AG08396 (cell line): ENCODE measurements around the gene RORC.

Source experiments
- DNase-seq: peaks from one replicate; pipeline ENCODE4 v3.0.0; 2012; ENCODE audit warnings: low spot score, mixed read lengths

Gene RORC

GRCh38 chr1:151825751-151826660 lies 5.6 kb downstream of the RORC start:
- no peak for DNase-seq

- no peak for DNase-seq
Observed at GRCh38 chr1:151825204-151825603, 6.4 kb downstream of the RORC start.

DNA sequence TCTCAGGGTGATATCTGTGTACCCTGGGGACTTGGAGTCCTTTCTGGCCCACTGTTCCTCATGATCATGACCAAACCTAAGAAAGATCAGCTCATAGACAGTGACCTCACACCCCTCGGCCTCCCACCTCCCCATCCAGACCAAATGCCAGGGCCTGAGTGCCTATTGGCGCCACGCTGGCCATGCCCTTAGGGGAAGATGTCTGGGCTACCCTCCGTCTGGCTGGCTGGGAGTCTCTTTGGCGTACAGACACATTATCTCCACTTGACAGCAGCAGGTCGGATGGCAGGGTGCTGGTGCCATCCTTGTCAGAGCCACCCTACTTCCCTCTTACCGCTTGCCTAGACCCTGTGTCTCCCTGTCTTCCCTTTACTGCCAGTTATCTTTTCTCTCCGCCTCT lies 8.4 kb downstream of the RORC start:
- no peak for DNase-seq

DNA sequence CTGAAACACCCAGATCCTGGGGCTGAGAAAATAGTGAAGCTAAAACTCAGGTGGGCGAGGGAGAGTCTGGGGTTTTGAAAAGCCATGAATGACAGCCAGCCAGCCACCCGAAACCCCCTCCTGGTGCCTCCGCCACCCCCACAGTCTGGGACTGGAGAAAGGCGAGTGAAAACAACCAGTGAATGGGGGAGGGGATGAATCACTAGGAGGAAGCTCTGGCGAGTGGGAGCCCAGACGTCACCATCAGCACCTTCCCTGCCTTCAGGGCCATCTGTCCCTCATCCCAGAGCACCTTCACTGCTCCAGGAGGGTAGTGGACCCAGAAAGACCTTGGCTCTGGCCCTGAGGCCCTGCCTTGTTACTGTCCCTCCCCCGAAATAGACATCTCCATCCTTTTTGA lies 9.2 kb downstream of the RORC start:
- DNase-seq, result no peak

- DNase-seq, result no peak
Observed at GRCh38 chr1:151820940-151821339, 10.7 kb downstream of the RORC start.

DNA sequence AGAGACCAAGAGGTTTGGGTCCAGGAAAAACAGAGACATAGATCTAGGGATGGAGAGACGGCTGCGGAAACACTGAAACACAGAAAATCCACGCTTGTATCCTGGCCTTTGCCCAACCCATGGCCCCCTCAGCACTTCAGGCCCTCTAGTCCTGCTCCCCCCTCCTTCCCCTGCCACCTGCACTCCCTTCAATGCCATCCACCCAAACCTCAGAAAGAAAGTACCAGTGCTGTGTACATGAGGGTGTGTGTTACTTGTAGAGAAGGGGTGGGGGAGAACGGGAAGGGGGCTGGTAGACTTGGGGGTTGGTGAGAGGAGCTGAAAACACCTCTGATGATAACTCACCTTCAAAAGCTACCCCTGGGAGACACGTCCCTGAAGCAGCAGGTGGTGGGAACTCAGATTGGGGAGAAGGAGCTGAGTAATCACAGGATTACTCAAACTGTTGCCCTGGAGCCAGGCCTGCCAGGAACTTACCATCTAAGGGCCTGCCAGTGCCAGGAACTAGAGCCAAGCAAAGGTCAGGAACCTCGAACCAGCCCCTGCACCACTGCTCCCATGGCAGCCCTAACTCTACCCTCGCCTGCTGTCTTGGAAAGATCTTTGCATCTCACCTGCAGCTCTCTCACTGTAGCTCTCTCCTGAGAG lies 11.5 kb downstream of the RORC start:
- DNase-seq, result no peak

- DNase-seq, result no peak
Observed at GRCh38 chr1:151819227-151819835, 12.3 kb downstream of the RORC start.

GRCh38 chr1:151817353-151817730 lies 14.3 kb downstream of the RORC start:
- DNase-seq, result no peak

GRCh38 chr1:151816548-151817352 lies 14.9 kb downstream of the RORC start:
- no peak for DNase-seq

DNA sequence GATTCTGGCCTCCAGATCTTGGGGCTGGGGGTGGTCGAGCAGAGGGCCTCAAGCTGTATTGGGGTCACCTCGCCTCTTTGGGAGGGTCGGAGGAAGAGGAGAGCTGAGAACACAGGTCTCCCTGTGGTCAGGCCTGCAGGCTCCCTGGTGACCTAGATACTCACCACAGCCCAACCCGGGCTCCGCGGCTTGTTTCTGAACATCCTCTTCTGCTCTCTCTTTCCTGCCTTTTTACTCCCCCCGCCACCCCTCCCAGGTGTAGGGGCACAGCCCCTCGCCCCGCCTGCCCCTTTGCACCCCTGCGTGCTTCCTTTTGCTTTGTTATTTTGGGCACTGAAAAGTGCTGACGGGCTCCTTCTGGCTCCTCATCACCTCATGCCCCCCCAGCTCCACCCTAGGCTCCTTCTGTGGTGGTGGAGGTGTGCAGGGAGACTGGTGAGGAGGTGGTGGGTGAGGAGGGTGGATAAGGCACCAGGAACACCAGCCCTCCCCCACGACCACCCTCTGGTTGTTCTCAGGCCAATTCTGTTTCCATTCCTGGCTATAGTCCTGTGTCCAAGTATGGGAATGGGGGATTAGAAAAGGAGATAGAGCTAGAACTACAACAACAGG lies 15.8 kb downstream of the RORC start:
- DNase-seq, result no peak

GRCh38 chr1:151814971-151815545 lies 16.5 kb downstream of the RORC start:
- DNase-seq, result no peak

DNA sequence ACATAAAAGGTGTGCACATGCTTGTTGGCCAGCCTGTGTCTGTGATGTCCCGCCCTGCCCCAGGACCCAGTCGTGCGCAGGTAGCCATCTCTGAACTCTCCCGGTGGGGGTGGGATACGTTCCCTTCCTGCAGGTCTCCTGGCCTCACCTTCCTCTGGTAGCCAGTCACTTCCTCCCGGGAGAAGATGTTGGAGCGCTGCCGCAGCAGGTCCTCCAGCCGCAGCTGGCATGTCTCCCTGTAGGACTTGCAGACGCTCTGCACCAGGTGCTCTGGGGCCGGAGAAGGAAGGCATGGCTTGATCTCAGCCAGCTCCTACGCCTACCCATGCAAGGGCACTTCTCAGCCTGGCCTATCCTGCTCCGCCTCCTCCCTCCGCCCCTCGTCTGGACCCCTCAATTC lies 17.2 kb downstream of the RORC start:
- no peak for DNase-seq

DNA sequence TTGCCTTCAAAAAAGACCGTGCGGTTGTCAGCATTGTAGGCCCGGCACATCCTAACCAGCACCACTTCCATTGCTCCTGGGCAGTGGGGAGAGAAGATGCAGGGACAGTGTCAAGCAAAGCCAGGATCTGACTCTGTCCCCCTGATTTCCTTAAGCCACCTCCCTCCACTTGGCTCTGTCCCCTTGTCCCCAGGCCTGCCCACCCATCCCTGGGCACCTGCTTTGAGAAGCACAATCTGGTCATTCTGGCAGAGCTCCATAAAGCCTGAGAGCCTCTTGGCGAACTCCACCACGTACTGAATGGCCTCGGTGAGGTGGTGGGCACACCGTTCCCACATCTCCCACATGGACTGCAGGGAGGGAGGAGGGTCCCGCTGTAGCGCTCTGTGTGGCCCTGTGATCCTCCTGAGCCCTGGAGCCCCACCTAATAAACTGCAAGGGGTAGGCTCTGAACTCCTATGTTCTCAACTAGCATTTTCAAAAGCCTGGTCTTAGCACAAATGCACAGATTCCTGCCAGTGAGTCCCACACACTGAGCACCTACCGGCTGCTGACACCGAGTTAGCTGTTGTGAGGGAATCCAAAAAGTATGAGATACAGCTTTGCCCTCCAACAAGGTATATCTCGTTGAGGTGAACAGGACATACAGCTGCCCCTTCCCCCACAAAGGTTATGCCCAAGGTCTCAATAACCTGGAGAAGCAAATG lies 18.2 kb downstream of the RORC start:
- no peak for DNase-seq

GRCh38 chr1:151811181-151811580 lies 20.4 kb downstream of the RORC start:
- no peak for DNase-seq

GRCh38 chr1:151809985-151810556 lies 21.5 kb downstream of the RORC start:
- no peak for DNase-seq

DNA sequence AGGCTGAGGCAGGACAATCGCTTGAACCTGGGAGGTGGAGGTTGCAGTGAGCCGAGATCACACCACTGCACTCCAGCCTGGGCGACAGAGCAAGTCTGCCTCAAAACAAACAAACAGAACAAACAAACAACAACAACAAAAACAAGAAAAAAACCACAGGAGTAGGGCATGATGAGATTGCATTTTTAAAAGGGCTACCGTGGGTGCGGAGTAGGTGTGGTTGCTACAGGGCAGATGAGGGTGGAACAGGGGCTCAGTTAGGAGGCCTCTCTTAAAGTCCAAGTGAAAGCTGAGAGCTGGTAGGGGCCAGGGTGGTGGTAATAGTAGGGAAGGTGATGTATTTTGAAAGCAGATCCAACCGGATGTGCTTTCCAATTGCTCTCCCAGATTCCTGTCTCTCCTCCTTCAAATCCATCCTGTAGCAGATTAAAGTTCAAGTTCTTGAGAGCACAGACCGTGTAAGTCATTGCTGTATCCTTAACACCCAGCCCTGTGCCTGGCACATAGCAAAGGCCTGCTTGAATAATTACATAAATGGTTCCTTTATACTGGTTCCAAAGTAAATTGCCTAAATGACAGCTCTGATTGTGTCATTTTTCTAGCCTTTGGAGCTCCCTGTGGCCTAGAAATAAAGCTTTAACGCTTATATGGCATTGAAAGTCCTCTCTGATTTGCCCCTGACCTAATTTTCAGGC lies 22.2 kb downstream of the RORC start:
- DNase-seq, result no peak

- DNase-seq, result no peak
Observed at GRCh38 chr1:151807766-151808165, 23.8 kb downstream of the RORC start.

GRCh38 chr1:151807131-151807530 lies 24.5 kb downstream of the RORC start:
- DNase-seq, result no peak

DNA sequence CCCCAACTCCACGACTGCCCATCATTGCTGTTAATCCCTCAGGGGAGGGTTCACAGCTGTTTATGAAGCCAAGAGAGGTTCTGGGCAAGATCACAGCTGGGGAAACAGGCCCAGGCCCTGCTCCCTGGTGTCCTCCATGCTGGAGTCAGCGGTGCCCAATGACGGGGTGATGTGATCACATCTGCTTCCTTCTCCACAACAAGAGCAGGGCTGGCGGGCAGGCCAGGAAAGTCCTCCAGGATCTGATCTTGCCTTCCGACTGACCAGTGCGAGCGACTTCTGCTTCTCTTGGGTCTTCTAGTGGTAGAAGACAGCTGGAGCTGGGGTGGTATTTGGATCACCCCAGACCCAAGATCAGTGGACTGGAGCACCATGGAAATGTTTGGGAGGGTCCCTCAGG lies 25.4 kb downstream of the RORC start:
- DNase-seq, result no peak
